Choroid plexus epithelial cell (primary cell): Measurements from ENCODE around the gene SAE1.

Experiments used
- DNase-seq: peaks from one replicate; pipeline ENCODE4 v3.0.0-alpha.2; 2010; ENCODE audit warnings: low read depth
- H3K4me3 ChIP-seq: 2 replicates; pipeline ENCODE4 v1.5.1; 2011; ENCODE audit warnings: low read depth, mild to moderate bottlenecking, control low read depth, low read length, moderate library complexity
- TF ChIP-seq, protein P1 (sequence below): conservative IDR thresholded peaks from 2 replicates; pipeline ENCODE4 v1.5.1; 2011; ENCODE audit warnings: low read depth, mild to moderate bottlenecking, control low read depth, inconsistent platforms, low read length, moderate library complexity

The SAE1 gene

DNA sequence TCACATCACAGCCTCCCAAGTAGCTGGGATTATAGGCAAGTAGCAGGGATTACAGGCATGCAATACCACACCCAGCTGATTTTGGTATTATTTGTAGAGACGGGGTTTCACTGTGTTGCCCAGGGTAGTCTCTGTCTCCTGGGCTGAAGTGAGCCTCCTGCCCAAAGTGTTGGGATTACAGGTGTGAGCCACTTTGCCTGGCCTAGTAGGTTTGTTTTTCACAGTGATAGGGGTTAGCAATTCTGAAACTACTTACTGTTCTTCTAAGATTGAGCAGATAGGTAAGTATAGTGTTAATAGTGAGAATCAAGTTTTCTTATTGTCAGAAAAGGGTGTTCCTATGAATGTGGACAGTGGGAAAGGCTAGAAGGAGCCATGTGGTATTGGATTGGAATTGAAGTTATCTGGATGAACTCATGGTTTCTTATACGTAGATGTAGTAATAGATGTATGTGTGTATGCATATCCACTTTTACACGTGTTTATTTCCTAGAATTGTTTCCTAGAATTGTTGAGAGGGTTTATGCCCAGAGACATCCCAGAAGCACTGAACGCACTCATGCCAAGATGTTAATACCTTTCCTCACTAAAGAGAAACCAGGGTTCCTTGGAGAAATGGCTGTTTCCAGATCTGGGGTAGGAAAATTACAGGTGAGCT, 49.1 kb downstream of the SAE1 start:
- H3K4me3 ChIP-seq, result no peak overlapping the region
- DNase-seq, result no peak
- TF ChIP-seq, protein P1, sequence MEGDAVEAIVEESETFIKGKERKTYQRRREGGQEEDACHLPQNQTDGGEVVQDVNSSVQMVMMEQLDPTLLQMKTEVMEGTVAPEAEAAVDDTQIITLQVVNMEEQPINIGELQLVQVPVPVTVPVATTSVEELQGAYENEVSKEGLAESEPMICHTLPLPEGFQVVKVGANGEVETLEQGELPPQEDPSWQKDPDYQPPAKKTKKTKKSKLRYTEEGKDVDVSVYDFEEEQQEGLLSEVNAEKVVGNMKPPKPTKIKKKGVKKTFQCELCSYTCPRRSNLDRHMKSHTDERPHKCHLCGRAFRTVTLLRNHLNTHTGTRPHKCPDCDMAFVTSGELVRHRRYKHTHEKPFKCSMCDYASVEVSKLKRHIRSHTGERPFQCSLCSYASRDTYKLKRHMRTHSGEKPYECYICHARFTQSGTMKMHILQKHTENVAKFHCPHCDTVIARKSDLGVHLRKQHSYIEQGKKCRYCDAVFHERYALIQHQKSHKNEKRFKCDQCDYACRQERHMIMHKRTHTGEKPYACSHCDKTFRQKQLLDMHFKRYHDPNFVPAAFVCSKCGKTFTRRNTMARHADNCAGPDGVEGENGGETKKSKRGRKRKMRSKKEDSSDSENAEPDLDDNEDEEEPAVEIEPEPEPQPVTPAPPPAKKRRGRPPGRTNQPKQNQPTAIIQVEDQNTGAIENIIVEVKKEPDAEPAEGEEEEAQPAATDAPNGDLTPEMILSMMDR, result no peak

DNA sequence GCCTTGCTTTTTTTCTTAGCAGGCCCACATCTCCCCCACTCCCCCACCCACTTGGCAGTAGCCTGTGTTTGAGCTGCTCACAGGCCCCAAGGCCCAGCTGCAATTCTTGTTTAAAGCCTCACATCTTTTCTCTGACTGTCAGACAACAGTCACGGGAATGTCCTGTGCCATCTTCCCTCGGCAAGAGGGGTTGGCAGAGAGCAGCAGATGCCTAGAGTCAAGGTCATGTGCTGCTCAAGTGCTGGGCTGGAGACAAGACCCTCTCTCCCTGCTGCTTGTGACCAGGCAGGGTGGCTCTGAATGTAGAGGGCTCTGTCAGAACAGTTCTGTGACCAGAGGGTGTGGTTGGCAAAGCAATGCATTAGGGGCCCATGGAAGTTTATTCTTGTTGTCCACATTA, 53.0 kb downstream of the SAE1 start:
- no peak overlapping the region for H3K4me3 ChIP-seq
- TF ChIP-seq, protein P1, result no peak
- no peak for DNase-seq

DNA sequence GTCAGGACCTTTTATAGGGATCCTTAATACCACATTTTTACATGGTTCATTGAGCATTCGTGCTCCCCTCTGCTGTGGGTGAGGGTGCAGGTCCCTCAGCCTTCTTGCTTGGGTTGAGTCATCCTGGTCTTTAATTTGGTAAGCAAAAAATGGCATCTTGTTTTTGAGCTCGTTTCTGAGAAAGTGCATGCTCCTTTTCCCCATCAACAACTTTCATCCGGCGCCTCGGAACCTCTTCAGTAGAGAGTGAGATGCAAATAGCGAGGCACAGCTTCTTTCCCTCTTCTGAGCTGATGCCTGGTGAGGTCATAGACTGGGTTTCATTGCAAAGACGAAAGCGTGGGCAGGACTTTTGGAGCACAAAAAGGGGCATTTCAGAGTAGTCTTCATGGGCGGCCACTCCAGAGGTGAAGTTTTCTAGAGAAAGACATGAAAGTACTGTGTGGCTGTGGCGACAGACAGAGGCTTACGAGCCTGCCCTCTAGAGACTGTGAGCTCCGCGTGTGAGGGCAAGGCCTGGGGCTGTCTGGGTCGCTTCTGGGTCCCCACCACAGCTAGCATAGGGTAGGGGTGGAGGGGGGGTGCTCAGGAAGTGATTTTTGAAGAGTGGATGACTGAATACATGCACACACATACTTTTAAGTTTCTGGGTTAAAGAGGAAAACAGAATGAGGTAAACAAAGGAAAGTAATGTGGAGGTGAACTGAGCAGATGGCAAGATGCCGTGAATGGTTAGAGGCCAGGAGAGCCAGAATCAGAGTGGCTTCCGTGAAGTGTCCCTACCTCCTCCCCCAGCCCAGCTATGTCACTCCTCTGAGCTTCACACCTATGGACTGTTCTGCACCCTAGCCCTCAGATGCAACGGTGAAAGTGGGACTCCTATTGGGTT, 56.1 kb downstream of the SAE1 start:
- no peak for DNase-seq
- no peak overlapping the region for H3K4me3 ChIP-seq
- TF ChIP-seq, protein P1, result no peak

DNA sequence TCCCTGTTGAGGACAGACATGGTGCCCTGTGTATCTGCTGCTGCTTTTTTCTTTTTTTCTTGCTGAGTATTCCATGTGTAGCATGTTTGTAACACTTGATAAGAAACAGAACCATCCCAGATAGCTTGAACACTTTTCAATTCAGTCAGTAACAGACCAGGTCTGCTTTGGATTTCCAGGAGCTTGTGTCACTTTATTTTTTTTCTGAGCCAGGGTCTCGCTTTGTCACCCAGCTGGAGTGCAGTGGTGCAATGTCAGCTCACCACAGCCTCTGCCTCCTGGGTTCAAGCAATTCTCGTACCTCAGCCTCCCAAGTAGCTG, 56.7 kb downstream of the SAE1 start:
- TF ChIP-seq, protein P1, result no peak
- no peak overlapping the region for H3K4me3 ChIP-seq

DNA sequence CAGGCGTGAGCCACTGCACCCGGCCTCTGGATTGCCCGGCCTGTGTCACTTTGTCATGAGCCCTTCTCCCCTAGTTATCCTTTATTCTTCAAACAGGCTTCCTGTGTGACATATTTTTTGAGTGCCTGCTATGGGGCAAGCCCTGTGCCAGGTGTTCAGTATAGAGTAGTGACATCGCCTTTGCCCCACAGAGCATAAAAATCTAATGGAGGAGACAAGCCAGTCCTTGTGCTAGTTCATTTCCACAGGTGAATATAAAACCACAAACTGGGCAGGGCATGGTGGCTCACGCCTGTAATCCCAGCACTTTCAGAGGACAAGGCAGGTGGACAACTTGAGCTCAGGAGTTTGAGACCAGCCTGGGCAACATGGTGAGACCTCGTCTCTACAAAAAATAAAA, 57.2 kb downstream of the SAE1 start:
- DNase-seq, result no peak
- TF ChIP-seq, protein P1, result no peak
- no peak overlapping the region for H3K4me3 ChIP-seq

More for the DNA sequence above, 56.7 kb downstream of the SAE1 start:
- DNase-seq, result no peak

DNA sequence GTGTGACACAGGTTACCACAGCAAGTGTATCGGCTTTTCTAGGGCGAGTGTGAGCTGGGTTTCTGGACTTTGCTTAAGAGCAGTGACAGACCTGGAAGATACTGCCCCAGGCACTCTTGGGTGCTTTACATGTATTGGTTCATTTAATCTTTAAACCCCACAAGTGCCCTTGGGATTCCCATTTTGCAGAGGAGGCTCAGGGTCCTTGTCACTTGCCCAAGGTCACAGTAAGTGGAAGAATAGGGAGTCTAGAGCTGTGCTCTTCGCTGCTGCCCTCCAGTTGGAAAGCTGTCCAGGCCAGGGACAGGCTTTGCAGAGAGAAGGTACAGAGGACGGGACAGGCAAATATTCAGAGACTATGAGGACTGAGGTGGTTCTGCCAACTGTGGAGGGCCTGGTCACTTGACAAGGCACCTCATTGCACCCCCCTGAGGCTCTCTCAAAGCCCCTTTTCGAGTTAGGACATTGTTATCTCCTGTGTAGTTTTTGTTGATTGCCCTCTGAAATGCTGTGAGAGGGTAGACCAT, 57.9 kb downstream of the SAE1 start:
- no peak overlapping the region for H3K4me3 ChIP-seq
- TF ChIP-seq, protein P1, result no peak
- DNase-seq, result no peak
